Gastroesophageal sphincter (tissue), 4 donors: ENCODE measurements around the gene GALNT10. TPM values are rescaled to one million over a fixed set of nuclear protein-coding genes. Genes with fewer than 3 reads are reported as not detected.

Source experiments
- ATAC-seq: fragments of 150-250 bp; one replicate; pipeline ENCODE4 v1.9.1; 2016; ENCODE audit warnings: mild to moderate bottlenecking, moderate library complexity
- H3K27ac ChIP-seq, 4 donors: fragments of 200-600 bp; sonication (generic) in 3 of 4; 1 replicate in 3 of 4; 2 replicates in 1 of 4; pipeline ENCODE4 v1.5.1; 2016 to 2019
- H3K27me3 ChIP-seq: fragments of 200-600 bp; sonication (generic); one replicate; pipeline ENCODE4 v1.5.1; 2019
- H3K36me3 ChIP-seq, 2 donors: fragments of 200-600 bp; sonication (generic); one replicate each; pipeline ENCODE4 v1.5.1; 2019; ENCODE audit warnings: control low read depth in 1 of 2
- H3K4me1 ChIP-seq, 3 donors: fragments of 200-600 bp; sonication (generic); 1 replicate in 2 of 3; 2 replicates in 1 of 3; pipeline ENCODE4 v1.5.1; 2016 to 2019; ENCODE audit warnings: control low read depth in 2 of 3
- H3K4me3 ChIP-seq, 2 donors: fragments of 200-600 bp; sonication (generic); one replicate each; pipeline ENCODE4 v1.5.1; 2019; ENCODE audit warnings: mild to moderate bottlenecking in 1 of 2, moderate library complexity in 1 of 2
- H3K9me3 ChIP-seq, 3 donors: fragments of 200-600 bp; sonication (generic); one replicate each; pipeline ENCODE4 v1.5.1; 2017 to 2019; ENCODE audit warnings: control low read depth in 2 of 3
- CTCF ChIP-seq, 4 experiments: fragments of 200-600 bp in 2 of 4; fragments of 450-650 bp in 2 of 4; sonication (generic) in 1 of 4; IDR thresholded peaks; one replicate each; pipeline ENCODE4 v1.5.1; 2017 to 2019; ENCODE audit warnings: antibody characterized with exemption in 4 of 4, mild to moderate bottlenecking in 2 of 4, moderate library complexity in 2 of 4
- EP300 ChIP-seq: sonication (generic); formaldehyde crosslinking; IDR thresholded peaks from one replicate; pipeline ENCODE4 v1.6.1; 2017; ENCODE audit warnings: antibody characterized with exemption, mild to moderate bottlenecking
- POLR2A ChIP-seq, 2 donors: fragments of 450-650 bp; IDR thresholded peaks; one replicate each; pipeline ENCODE4 v1.6.1; 2017; ENCODE audit warnings: antibody characterized with exemption in 2 of 2, mild to moderate bottlenecking in 2 of 2, moderate library complexity in 1 of 2
- POLR2AphosphoS5 ChIP-seq: sonication (generic); formaldehyde crosslinking; IDR thresholded peaks from one replicate; pipeline ENCODE4 v1.6.1; 2017; ENCODE audit warnings: antibody characterized with exemption
- WGBS, 2 donors: methylation state at CpG; one replicate each; pipeline ENCODE4 v1.1.5; 2018; ENCODE audit warnings: low coverage in 1 of 2; 5-methylcytosine and 5-hydroxymethylcytosine counted together
- total RNA-seq, 4 donors: library from RNA; depleted of rRNA; stranded (reverse); fragments of >200 nt; gene quantifications; one replicate each; pipeline ENCODE4 v1.1.0, GENCODE V29; 2016

Gene GALNT10
- total RNA-seq, 4 donors from 2014 or later: 19.1 to 49.1 (median 34.0) TPM

- Histone ChIP-seq H3K36me3 (peaks cover 0 to 27% of the 10 kb centered on the region in 2 donors), H3K27me3 (no peaks in the 10 kb centered on the region), H3K4me1 (peaks cover 3 to 19% (median 10%) of the 10 kb centered on the region in 3 donors), H3K4me3 (no peak overlapping the region), H3K27ac (peak overlapping the region in 3 of 4 donors; percentile 40 to 52 (median 40)), H3K9me3 (peaks cover 0 to 6% (median 0%) of the 10 kb centered on the region in 3 donors)
- ATAC-seq: peak; percentile 79
- peak; percentile 38 for TF ChIP-seq POLR2AphosphoS5
- no peak for TF ChIP-seq CTCF (IDR thresholded peaks at IDR 0.05)
- TF ChIP-seq EP300: no peak
- TF ChIP-seq POLR2A (IDR thresholded peaks at IDR 0.05): no peak
- WGBS, 2 donors: 23% methylated on average over 3 of the region's 5 CpGs; no CpG with 5 or more reads in 1 of the 2 donors
Observed at GRCh38 chr5:154302161-154302560, 111.6 kb downstream of the GALNT10 start.

- no peaks in the 10 kb centered on the region for H3K27me3 ChIP-seq
- no peak for ATAC-seq
- H3K4me1 ChIP-seq: peaks cover 3 to 19% (median 10%) of the 10 kb centered on the region in 3 donors
- peaks cover 0 to 6% (median 0%) of the 10 kb centered on the region in 3 donors for H3K9me3 ChIP-seq
- no peak overlapping the region for H3K4me3 ChIP-seq
- WGBS, 2 donors: 80 to 89% methylated on average over 1 of the region's 1 CpG
- peaks cover 0 to 19% of the 10 kb centered on the region in 2 donors for H3K36me3 ChIP-seq
- TF ChIP-seq CTCF (IDR thresholded peaks at IDR 0.05) (no peak), POLR2A (IDR thresholded peaks at IDR 0.05) (no peak)
- no peak overlapping the region for H3K27ac ChIP-seq
Observed at GRCh38 chr5:154303133-154303532, 112.6 kb downstream of the GALNT10 start.

GRCh38 chr5:154308443-154309370 lies 118.2 kb downstream of the GALNT10 start:
- Histone ChIP-seq H3K36me3 (no peaks in the 10 kb centered on the region), H3K27ac (no peak overlapping the region), H3K4me3 (no peak overlapping the region), H3K27me3 (no peaks in the 10 kb centered on the region), H3K4me1 (no peaks in the 10 kb centered on the region), H3K9me3 (peaks cover 0 to 6% (median 0%) of the 10 kb centered on the region in 3 donors)
- 91 to 95% methylated on average over 3 to 7 of the region's 7 CpGs for WGBS, 2 donors
- ATAC-seq: no peak
- TF ChIP-seq EP300: no peak
- TF ChIP-seq POLR2AphosphoS5: no peak
- no peak for TF ChIP-seq CTCF (IDR thresholded peaks at IDR 0.05)
- no peak for TF ChIP-seq POLR2A (IDR thresholded peaks at IDR 0.05)

- no peak overlapping the region for H3K4me3 ChIP-seq
- H3K9me3 ChIP-seq: peaks cover 0 to 6% (median 0%) of the 10 kb centered on the region in 3 donors
- H3K4me1 ChIP-seq: no peaks in the 10 kb centered on the region
- H3K27me3 ChIP-seq: no peaks in the 10 kb centered on the region
- no peaks in the 10 kb centered on the region for H3K36me3 ChIP-seq
- 88 to 91% methylated on average over 1 of the region's 1 CpG for WGBS, 2 donors
- H3K27ac ChIP-seq: no peak overlapping the region
- TF ChIP-seq POLR2A (IDR thresholded peaks at IDR 0.05) (no peak), CTCF (IDR thresholded peaks at IDR 0.05) (no peak), POLR2AphosphoS5 (no peak), EP300 (no peak)
- no peak for ATAC-seq
Observed at GRCh38 chr5:154309371-154309745, 118.8 kb downstream of the GALNT10 start.

- 96% methylated on average over 5 of the region's 8 CpGs; no CpG with 5 or more reads in 1 of the 2 donors for WGBS, 2 donors
- no peak overlapping the region for H3K27ac ChIP-seq
- H3K9me3 ChIP-seq: peaks cover 0 to 5% (median 0%) of the 10 kb centered on the region in 3 donors
- H3K4me3 ChIP-seq: no peak overlapping the region
- H3K27me3 ChIP-seq: no peaks in the 10 kb centered on the region
- ATAC-seq: no peak
- H3K36me3 ChIP-seq: no peaks in the 10 kb centered on the region
- H3K4me1 ChIP-seq: no peaks in the 10 kb centered on the region
- TF ChIP-seq POLR2A (IDR thresholded peaks at IDR 0.05): no peak
- no peak for TF ChIP-seq POLR2AphosphoS5
- no peak for TF ChIP-seq EP300
- no peak for TF ChIP-seq CTCF (IDR thresholded peaks at IDR 0.05)
Observed at GRCh38 chr5:154309805-154310204, 119.3 kb downstream of the GALNT10 start.
